ENCODE results near the gene TFDP2.

- TF ChIP-seq CTCF (IDR thresholded peaks at IDR 0.05) (no peak), ZFX (IDR thresholded peaks at IDR 0.05; ENCODE audit: borderline replicate concordance) (no peak)
These were observed 211.3 kb downstream of the TFDP2 start for GRCh38 chr3:141938011-141938500.

Data from 22Rv1 (cell line).